Adrenal gland (tissue), 12 donors: ENCODE results near the gene POLR2H. TPM values are rescaled to one million over a fixed set of nuclear protein-coding genes. Genes with fewer than 3 reads are reported as not detected.

Source experiments
- DNase-seq, 7 donors: peaks; one replicate each; pipeline ENCODE4 v3.0.0-alpha.2; 2019 to 2020
- H3K27ac ChIP-seq, 5 donors: fragments of 200-600 bp; sonication (generic) in 4 of 5; 1 replicate in 3 of 5; 2 replicates in 2 of 5; pipeline versions ENCODE4 v1.5.1 to v1.8.0; 2016 to 2020; ENCODE audit warnings: mild to moderate bottlenecking in 1 of 5
- H3K27me3 ChIP-seq: fragments of 200-600 bp; 2 replicates; pipeline ENCODE4 v1.8.0; 2021
- H3K36me3 ChIP-seq, 2 donors: fragments of 200-600 bp; replicated peaks in 1 of 2; 1 replicate in 1 of 2; 2 replicates in 1 of 2; pipeline versions ENCODE4 v1.5.1 to v1.8.0; 2018 to 2022
- H3K4me1 ChIP-seq, 2 donors: fragments of 200-600 bp; replicated peaks in 1 of 2; 1 replicate in 1 of 2; 2 replicates in 1 of 2; pipeline versions ENCODE4 v1.5.1 to v1.8.0; 2018 to 2021
- H3K4me3 ChIP-seq, 4 donors: fragments of 200-600 bp; sonication (generic) in 3 of 4; one replicate each; pipeline ENCODE4 v1.5.1; 2016 to 2018
- H3K9me3 ChIP-seq, 3 donors: fragments of 200-600 bp; sonication (generic) in 1 of 3; replicated peaks in 1 of 3; 1 replicate in 2 of 3; 2 replicates in 1 of 3; pipeline versions ENCODE4 v1.5.1 to v1.8.0; 2016 to 2021
- POLR2A ChIP-seq, 2 donors: fragments of 450-650 bp; IDR thresholded peaks; one replicate each; pipeline ENCODE4 v1.6.1; 2017; ENCODE audit warnings: antibody characterized with exemption in 2 of 2, mild to moderate bottlenecking in 2 of 2, moderate library complexity in 1 of 2
- WGBS, 4 donors: extraction: QIAGEN DNeasy Blood & Tissue Kit in 2 of 4; methylation state at CpG; one replicate each; pipeline versions ENCODE4 v1.1.5 to v1.1.7; 2013 to 2017; 5-methylcytosine and 5-hydroxymethylcytosine counted together
- intact Hi-C, 2 donors: fragments of 100-400 bp; cut with DNase I; formaldehyde crosslinking; loops; one replicate each; pipeline versions ENCODE4 v1.14.1 to v1.15.0; 2022 to 2023
- polyA plus RNA-seq, 3 donors: library from polyadenylated mRNA; stranded (reverse); fragments of 200-250 nt in 2 of 3; fragments of 350-450 nt in 1 of 3; fragmentation: Illumina TruSeq in 1 of 3; extraction: RNeasy Lipid Tissue Mini Kit (QIAGEN cat#74804) in 1 of 3; gene quantifications; one replicate each; pipeline ENCODE4 v1.2.3, GENCODE V29; 2013 to 2014
- total RNA-seq, 9 donors: library from RNA; depleted of rRNA in 4 of 9; stranded (reverse); fragments of >200 nt in 4 of 9; fragments of 120-200 nt in 1 of 9; fragmentation: NEBNext Ultra II Directional in 1 of 9; extraction: Animal tissue kit (Norgen Biotek cat#: 25700) in 1 of 9; gene quantifications; one replicate each; pipeline versions ENCODE4 v1.1.0 to v1.2.4, GENCODE V29; 2013 to 2023
- TF ChIP-seq, protein P1 (sequence below), 6 experiments: fragments of 450-650 bp in 4 of 6; fragments of 200-600 bp in 2 of 6; sonication (generic) in 1 of 6; IDR thresholded peaks; 1 replicate in 5 of 6; 2 replicates in 1 of 6; pipeline versions ENCODE4 v1.5.1 to v1.8.0; 2016 to 2021; ENCODE audit warnings: antibody characterized with exemption in 6 of 6, mild to moderate bottlenecking in 2 of 6, moderate library complexity in 1 of 6
- donor health status: healthy with polysubstance abuse.
- donor health status: Bipolar disorder and iron deficiency.
- donor health status: DM: yes; HTN: yes; CAD: no.
- donor health status: DM: no; HTN: no; CAD: no.
- donor health status: DM: no; HTN: no; CAD: no.
- donor health status: DM: yes; HTN: yes; CAD: no.

The POLR2H gene
- total and polyA plus RNA-seq, 12 donors = 63.1 to 199 (median 77.7) TPM

DNA sequence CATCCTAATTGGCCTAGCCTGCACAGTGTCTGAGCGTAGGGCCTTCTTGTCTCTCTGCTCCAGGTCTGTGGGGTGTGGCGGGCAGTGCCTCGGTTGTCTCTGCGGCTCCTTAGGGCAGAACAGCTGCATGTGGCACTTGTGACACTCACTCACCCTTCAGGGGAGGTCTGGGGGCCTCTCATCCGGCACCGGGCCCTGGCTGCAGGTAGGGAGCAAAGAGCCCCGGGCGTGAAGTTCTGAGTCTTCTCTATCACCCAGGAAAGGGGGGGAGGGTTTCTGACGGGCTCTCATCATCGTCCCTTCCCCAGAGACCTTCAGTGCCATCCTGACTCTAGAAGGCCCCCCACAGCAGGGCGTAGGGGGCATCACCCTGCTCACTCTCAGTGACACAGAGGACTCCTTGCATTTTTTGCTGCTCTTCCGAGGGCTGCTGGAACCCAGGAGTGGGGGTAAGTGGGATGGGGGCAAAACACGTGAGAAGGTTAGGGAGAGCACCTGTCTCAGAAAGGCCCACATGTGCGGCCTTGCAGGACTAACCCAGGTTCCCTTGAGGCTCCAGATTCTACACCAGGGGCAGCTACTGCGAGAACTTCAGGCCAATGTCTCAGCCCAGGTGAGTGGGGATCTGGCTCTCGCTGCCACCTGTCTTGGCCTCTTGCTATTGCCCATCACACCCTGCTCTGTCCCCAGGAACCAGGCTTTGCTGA, 21.0 kb downstream of the POLR2H start:
- H3K4me1 ChIP-seq = peaks cover 8 to 23% of the 10 kb centered on the region in 2 donors
- 87 to 95% (median 92%) methylated on average over 13 to 16 of the region's 16 CpGs for WGBS, 4 donors
- H3K9me3 ChIP-seq = no peaks in the 10 kb centered on the region
- no peak overlapping the region for H3K4me3 ChIP-seq
- TF ChIP-seq POLR2A (IDR thresholded peaks at IDR 0.05) = no peak
- TF ChIP-seq, protein P1, sequence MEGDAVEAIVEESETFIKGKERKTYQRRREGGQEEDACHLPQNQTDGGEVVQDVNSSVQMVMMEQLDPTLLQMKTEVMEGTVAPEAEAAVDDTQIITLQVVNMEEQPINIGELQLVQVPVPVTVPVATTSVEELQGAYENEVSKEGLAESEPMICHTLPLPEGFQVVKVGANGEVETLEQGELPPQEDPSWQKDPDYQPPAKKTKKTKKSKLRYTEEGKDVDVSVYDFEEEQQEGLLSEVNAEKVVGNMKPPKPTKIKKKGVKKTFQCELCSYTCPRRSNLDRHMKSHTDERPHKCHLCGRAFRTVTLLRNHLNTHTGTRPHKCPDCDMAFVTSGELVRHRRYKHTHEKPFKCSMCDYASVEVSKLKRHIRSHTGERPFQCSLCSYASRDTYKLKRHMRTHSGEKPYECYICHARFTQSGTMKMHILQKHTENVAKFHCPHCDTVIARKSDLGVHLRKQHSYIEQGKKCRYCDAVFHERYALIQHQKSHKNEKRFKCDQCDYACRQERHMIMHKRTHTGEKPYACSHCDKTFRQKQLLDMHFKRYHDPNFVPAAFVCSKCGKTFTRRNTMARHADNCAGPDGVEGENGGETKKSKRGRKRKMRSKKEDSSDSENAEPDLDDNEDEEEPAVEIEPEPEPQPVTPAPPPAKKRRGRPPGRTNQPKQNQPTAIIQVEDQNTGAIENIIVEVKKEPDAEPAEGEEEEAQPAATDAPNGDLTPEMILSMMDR (IDR thresholded peaks at IDR 0.05) = no peak
- peaks cover 8% of the 10 kb centered on the region for H3K27me3 ChIP-seq
- no peaks in the 10 kb centered on the region for H3K36me3 ChIP-seq
- intact Hi-C loops = no loop called here
- no peak for DNase-seq
- no peak overlapping the region for H3K27ac ChIP-seq

DNA sequence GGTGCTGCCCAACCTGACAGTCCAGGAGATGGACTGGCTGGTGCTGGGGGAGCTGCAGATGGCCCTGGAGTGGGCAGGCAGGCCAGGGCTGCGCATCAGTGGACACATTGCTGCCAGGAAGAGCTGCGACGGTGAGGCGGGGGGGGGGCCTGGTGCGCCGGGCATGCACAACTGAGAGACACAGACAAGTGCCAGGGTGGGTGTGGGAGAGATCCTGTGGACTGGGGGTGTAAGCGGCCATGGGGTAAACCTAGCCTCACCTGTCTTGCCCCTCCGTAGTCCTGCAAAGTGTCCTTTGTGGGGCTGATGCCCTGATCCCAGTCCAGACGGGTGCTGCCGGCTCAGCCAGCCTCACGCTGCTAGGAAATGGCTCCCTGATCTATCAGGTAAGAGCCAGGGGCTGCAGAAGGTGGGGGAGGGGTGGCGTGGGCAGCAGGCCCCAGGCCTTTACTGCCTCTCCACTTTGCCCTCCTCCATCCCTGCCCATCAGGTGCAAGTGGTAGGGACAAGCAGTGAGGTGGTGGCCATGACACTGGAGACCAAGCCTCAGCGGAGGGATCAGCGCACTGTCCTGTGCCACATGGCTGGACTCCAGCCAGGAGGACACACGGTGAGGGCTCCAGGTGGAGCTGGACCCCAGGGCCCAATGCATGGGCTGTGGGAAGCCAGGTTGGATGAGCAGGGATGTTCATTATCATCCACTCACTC, 21.7 kb downstream of the POLR2H start:
- TF ChIP-seq, protein P1 (IDR thresholded peaks at IDR 0.05) = no peak
- no peak for TF ChIP-seq POLR2A (IDR thresholded peaks at IDR 0.05)
- Histone ChIP-seq H3K27ac (no peak overlapping the region), H3K4me1 (peaks cover 8 to 16% of the 10 kb centered on the region in 2 donors), H3K27me3 (peaks cover 8% of the 10 kb centered on the region), H3K9me3 (no peaks in the 10 kb centered on the region), H3K36me3 (no peaks in the 10 kb centered on the region), H3K4me3 (no peak overlapping the region)
- DNase-seq = no peak
- WGBS, 4 donors = 93 to 100% (median 96%) methylated on average over 3 to 15 of the region's 15 CpGs
- intact Hi-C loops = no loop called here

GRCh38 chr3:184384342-184384741, 22.8 kb downstream of the POLR2H start:
- TF ChIP-seq, protein P1 (IDR thresholded peaks at IDR 0.05) = no peak
- TF ChIP-seq POLR2A (IDR thresholded peaks at IDR 0.05) = no peak
- WGBS, 4 donors = 85 to 100% (median 89%) methylated on average over 1 to 9 of the region's 9 CpGs
- no peak for DNase-seq
- H3K4me3 ChIP-seq = no peak overlapping the region
- H3K27me3 ChIP-seq = peaks cover 8% of the 10 kb centered on the region
- no peaks in the 10 kb centered on the region for H3K36me3 ChIP-seq
- H3K27ac ChIP-seq = no peak overlapping the region
- H3K9me3 ChIP-seq = no peaks in the 10 kb centered on the region
- H3K4me1 ChIP-seq = peaks cover 8 to 11% of the 10 kb centered on the region in 2 donors
- intact Hi-C loops = no loop called here

- Histone ChIP-seq H3K36me3 (no peaks in the 10 kb centered on the region), H3K9me3 (no peaks in the 10 kb centered on the region), H3K27me3 (peaks cover 8% of the 10 kb centered on the region), H3K27ac (no peak overlapping the region), H3K4me1 (peaks cover 8 to 11% of the 10 kb centered on the region in 2 donors), H3K4me3 (no peak overlapping the region)
- 89 to 96% (median 94%) methylated on average over 4 to 8 of the region's 8 CpGs for WGBS, 4 donors
- TF ChIP-seq, protein P1 (IDR thresholded peaks at IDR 0.05) = no peak
- no peak for TF ChIP-seq POLR2A (IDR thresholded peaks at IDR 0.05)
- DNase-seq = no peak
- intact Hi-C loops = no loop called here
Measured at GRCh38 chr3:184384856-184385422, 23.4 kb downstream of the POLR2H start.
